Activated CD4-positive, alpha-beta T cell treated with anti-CD3 and anti-CD28 coated beads, Interleukin-2, Interleukin-4, amounts not matched to agents 100 ng/mL and 50 ng/mL, durations not matched to agents 16 hours and 8 hours (primary cell): Measurements from ENCODE around the gene GNB1L.

Source experiments
- DNase-seq: peaks from one replicate; pipeline ENCODE4 v3.0.0-alpha.2; 2020; ENCODE audit warnings: low spot score

The GNB1L gene

GRCh38 chr22:19760951-19761724, 93.5 kb downstream of the GNB1L start:
- no peak for DNase-seq

- DNase-seq = no peak
Observed at GRCh38 chr22:19760058-19760950, 94.4 kb downstream of the GNB1L start, which contains the start of gene TBX1. TBX1 (plus strand) TSS chr22:19760778; CDS start chr22:19760844, 66 bp downstream.

DNA sequence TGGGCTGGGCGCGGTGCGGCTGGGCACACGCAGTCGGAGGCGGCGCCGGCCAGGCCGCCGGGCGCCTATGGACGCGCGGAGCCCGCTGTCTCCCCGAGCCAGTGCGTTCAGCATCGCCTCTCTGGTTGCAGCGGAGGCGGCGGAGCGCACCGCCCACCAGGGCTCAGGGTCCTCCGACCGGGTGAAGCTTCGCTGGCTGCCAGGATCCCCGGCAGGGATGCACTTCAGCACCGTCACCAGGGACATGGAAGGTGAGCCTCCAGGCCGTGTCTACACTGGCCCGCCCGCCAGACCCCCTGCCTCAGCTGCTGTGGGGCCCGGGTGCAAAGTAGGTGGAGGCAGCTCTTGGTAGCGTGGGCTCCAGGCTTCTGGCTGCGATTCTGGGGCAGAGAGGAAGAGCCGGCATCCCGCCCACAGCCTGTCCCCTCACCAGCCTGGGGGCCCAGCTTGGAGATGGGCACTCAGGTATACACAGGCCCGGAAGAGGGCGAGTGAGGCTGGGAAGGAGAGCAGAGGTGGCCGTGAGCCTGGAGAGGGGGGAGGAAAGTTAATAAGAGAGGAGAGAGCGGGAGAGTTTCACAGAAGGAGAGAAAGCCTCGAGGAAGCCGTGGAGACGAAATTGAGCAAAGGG, 95.1 kb downstream of the GNB1L start:
- no peak for DNase-seq

- no peak for DNase-seq
Observed at GRCh38 chr22:19758896-19759426, 95.7 kb downstream of the GNB1L start.

DNA sequence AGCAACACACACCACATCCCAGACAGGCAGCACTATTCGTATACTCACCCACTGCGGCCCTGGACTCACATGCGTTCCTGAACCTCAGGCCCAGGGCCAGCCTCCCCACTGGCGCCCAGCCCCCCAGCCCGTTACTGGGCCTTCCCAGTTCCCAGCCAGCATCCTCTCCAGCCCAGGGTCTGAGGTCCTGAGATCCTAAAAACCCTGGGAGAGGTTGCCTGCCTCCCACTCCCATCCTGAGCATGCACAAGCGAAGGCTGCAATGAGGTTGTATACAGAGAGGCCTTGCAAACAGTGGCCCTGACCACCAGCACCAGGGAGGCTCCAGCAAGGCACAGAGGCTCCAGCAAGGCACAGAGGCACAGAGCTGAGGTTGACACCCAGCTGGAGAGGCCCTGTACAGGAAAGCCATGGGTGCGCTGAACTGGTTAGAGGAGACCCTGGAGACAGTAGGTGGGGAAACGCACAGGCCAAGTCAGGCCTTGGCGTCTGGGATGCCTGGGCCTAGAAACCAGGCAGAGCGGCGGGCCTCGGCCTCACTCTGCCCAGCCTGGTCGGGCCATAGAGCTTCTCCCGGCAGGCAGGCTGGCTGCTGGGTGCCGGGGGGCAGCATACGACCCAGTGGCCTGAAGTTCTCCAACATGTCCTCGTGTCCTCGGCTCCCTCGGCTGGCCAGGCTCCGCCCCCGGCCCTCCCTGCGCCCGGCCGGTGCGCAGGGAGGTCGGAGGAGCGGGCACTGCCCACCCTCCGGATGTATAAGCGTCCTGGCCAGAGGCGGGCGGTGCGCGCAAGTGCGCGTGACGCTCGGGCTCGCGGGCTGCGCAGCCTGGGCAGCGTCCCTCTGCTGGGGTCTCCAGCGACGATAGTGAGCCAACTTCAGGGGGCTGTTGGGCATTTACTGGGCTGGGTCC, 96.4 kb downstream of the GNB1L start:
- DNase-seq = no peak

DNA sequence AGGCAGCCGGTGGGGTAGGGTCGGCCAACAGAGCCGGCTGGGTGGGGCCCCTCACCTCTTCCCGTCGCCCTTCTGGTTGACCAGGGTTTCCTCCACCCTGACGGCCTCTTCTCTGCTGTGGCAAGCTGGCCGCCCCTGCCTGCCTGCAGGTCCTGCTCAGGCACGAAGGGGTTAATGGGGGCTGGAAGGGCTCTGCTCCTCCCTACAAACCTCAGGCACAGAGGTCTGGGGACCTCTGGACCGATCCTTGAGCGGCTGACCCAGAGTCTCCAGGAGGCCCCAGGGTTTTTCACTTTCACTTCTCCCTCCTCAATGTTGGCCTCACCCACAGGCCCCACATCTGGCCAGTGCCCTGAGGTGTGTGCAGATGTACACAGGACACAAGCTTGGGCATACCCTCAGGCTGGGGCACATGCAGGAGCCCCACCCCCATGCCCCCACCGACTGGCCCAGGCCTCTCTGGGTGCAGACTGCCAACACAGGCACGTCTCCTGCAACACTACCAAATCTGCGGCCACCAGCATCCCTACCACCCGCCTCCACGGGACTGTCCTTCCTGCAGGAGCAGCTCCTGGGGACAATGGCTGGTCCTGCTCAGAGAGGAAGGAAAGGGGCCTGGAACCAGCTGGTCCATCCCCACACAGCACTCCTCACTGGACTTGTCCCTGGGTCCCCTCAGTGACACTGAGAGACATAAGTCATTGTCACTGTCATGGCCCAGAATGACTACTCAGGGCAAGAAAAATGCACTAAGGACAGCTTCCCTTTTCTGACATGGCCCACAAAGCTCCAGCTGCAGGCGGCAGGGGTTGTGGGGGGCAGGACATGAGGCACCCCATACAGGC, 97.3 kb downstream of the GNB1L start:
- DNase-seq = no peak

- DNase-seq = peak; percentile 30
Observed at GRCh38 chr22:19756288-19757128, 98.2 kb downstream of the GNB1L start.

- DNase-seq = no peak
Observed at GRCh38 chr22:19755722-19756287, 98.9 kb downstream of the GNB1L start.

DNA sequence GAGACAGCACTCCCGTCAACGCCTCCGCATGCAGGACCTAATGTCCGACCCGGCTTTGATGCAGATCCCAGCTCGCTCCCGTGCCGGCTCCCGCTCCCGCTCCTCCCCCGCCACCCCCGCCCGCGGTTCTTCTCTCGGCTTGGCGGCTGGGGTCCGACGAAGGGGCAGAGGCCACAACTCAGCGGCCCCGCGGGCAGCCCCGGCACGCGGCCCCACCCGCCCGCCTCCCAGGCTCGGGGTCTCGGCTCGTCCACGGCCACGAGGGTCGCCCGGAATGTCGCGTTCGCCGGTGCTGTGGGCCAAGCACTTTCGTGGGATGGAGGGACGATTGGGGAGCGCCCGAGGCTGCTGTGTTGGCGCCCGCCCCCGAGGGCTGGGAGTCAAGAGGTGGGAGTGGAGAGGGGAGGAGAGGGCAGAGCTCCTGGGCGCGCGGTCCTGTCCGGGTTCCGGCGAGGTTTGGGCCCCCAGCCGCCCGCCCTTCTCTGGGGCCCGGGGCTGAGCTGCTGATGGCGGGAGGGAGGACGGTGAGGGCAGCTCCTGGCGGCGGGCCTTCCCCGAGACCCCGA, 99.4 kb downstream of the GNB1L start:
- no peak for DNase-seq

DNA sequence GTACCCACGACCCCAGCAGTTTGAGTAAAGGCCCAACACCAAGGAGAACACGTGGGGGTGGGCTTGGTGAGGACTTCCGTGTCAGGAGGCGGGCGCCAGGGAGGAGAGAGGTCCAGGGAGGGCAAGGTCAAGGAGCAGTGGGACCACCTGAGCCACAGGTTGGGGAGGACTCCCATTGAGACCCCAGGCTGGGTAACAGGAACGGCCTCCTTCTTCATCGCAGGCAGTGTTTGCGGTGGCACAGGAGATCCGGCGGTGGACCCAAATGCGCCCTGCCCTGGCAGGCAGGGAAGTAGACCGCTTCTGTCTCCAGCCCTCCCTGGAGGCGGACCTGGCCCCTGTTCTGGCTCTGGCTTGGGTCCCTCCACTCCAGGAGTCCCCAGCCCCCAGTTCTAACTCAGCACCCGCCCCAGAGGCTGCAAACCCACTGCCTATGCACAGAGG, 100.0 kb downstream of the GNB1L start:
- DNase-seq = no peak

- no peak for DNase-seq
Observed at GRCh38 chr22:19753996-19754700, 100.5 kb downstream of the GNB1L start.

- no peak for DNase-seq
Observed at GRCh38 chr22:19753090-19753842, 101.4 kb downstream of the GNB1L start.

DNA sequence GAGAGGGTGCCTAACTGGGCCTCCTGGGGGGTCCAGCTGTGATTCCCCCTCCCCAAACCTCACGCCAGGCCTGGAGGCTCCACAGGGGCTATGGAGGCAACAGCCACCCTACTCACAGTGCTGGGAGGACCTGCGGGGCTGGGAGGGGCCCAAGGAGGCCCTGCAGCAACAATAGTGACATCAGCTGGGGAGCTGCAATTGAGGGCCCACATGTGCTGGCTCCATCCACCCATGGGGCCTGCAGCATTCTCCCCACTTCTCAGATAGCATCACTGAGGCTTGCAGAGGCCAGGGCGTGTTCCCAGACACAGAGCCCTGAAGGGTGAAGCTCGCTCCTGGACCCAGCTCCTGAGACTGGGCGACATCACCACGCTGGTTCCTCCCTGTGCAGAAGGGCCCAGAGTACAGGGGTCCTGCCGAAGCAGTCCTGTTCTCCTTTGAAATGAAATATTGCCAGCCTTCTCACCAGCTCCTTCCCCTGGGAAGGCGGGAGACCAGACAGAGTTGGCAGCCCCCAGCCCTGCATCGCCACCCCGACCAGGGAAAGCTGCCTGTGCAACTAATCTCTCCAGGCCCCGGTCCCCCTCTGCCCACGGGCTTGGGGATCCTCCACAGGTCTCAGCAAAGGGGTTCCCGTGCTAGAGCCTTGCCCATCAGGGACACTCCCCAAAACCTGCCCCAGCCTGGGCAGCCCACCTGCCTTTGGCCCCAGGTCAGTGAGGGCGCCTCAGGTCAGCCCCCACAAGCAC, 103.0 kb downstream of the GNB1L start:
- no peak for DNase-seq

GRCh38 chr22:19750507-19751490, 103.9 kb downstream of the GNB1L start:
- no peak for DNase-seq

DNA sequence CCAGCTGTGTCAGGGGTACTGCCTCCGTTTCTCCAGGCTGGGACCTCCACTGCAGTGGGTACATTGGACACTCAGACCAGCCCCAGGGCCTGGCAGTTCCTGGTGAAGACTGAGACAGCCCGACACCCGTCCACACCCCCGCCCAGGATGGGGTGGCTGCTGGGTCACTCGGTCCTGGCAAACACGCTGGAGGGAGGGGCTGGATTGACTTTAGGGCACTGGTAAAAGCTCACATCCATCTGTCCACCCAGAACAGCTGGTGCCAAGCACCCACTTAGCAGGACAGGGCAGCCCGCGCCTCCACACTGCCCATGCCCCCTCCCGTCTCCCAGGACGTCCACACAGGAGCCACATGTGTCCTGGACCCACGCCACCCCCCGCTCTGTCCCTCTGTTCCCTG, 104.8 kb downstream of the GNB1L start:
- DNase-seq = no peak
